HEK293T (cell line): ENCODE data around the gene KMT2C.

Experiments used
- ARNT ChIP-seq: fragments of 450-650 bp; IDR thresholded peaks from 2 replicates; pipeline ENCODE4 v1.6.1; 2017; ENCODE audit warnings: mild to moderate bottlenecking
- BHLHE40 ChIP-seq: fragments of 450-650 bp; IDR thresholded peaks from 2 replicates; pipeline ENCODE4 v1.6.1; 2016; ENCODE audit warnings: mild to moderate bottlenecking, moderate library complexity, borderline replicate concordance
- CTBP1 ChIP-seq: fragments of 450-650 bp; IDR thresholded peaks from 2 replicates; pipeline ENCODE4 v1.6.1; 2016; ENCODE audit warnings: borderline replicate concordance
- ELF4 ChIP-seq: fragments of 450-650 bp; IDR thresholded peaks from 2 replicates; pipeline ENCODE4 v1.6.1; 2017; ENCODE audit warnings: antibody characterized with exemption
- FOXM1 ChIP-seq: fragments of 450-650 bp; IDR thresholded peaks from 2 replicates; pipeline ENCODE4 v1.6.1; 2017; ENCODE audit warnings: mild to moderate bottlenecking, borderline replicate concordance
- L3MBTL2 ChIP-seq: fragments of 450-650 bp; conservative IDR thresholded peaks from 2 replicates; pipeline ENCODE4 v1.6.1; 2016; ENCODE audit warnings: mild to moderate bottlenecking
- NFRKB ChIP-seq: fragments of 450-650 bp; IDR thresholded peaks from 2 replicates; pipeline ENCODE4 v1.6.1; 2016; ENCODE audit warnings: mild to moderate bottlenecking, moderate library complexity
- SP1 ChIP-seq: fragments of 450-650 bp; IDR thresholded peaks from 2 replicates; pipeline ENCODE4 v1.6.1; 2017
- SUZ12 ChIP-seq: fragments of 450-650 bp; IDR thresholded peaks from 2 replicates; pipeline ENCODE4 v1.6.1; 2016; ENCODE audit warnings: mild to moderate bottlenecking
- ZNF384 ChIP-seq: fragments of 450-650 bp; IDR thresholded peaks from 2 replicates; pipeline ENCODE4 v1.6.1; 2016
- TF ChIP-seq, protein P1 (sequence below): fragments of 450-650 bp; IDR thresholded peaks from 2 replicates; pipeline ENCODE4 v1.6.1; 2016

DNA sequence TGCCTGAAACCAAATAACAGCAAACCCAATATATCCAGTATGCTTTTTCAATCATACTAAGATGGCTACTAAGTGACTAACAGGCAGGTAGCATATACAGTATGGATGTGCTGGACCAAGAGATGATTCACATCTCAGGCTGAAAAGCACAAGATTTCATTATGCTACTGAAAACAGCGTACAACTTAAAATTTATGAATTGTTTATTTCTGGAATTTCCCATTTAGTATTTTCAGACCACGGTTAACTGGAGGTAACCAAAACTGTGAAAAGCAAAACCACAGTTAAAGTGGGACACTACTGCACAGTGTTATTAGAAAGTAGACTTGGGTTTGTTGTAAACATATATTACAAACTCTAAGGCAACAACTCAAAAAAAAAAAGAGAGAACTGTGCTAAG lies 91.5 kb downstream of the KMT2C start:
- TF ChIP-seq SUZ12 (no peak), NFRKB (no peak), ARNT (no peak), ELF4 (no peak), ZNF384 (no peak), CTBP1 (no peak), FOXM1 (no peak), SP1 (no peak), BHLHE40 (no peak), L3MBTL2 (no peak)
- TF ChIP-seq, protein P1, sequence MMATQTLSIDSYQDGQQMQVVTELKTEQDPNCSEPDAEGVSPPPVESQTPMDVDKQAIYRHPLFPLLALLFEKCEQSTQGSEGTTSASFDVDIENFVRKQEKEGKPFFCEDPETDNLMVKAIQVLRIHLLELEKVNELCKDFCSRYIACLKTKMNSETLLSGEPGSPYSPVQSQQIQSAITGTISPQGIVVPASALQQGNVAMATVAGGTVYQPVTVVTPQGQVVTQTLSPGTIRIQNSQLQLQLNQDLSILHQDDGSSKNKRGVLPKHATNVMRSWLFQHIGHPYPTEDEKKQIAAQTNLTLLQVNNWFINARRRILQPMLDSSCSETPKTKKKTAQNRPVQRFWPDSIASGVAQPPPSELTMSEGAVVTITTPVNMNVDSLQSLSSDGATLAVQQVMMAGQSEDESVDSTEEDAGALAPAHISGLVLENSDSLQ: no peak
